HepG2 (cell line): ENCODE data around the gene CST3. TPM values are rescaled to one million over a fixed set of nuclear protein-coding genes. Genes with fewer than 3 reads are reported as not detected.
A peak's percentile ranks its signal among the peaks of the same experiment; 100 is the strongest.

Experiments used
- ARID5B ChIP-seq: IDR thresholded peaks from 2 replicates; pipeline ENCODE4 v1.4.0; 2020; ENCODE audit warnings: mild to moderate bottlenecking, missing genetic modification reagents
- HES4 ChIP-seq: sonication (generic); formaldehyde crosslinking; IDR thresholded peaks from 2 replicates; pipeline ENCODE4 v1.9.0; 2021; ENCODE audit warnings: mild to moderate bottlenecking, missing genetic modification reagents, borderline replicate concordance
- HOXA3 ChIP-seq: sonication (generic); formaldehyde crosslinking; IDR thresholded peaks from 2 replicates; pipeline ENCODE4 v1.5.0; 2020; ENCODE audit warnings: missing genetic modification reagents
- IRF2 ChIP-seq: IDR thresholded peaks from 2 replicates; pipeline ENCODE4 v1.6.1; 2018; ENCODE audit warnings: missing genetic modification reagents, missing compliant biosample characterization
- MTERF4 ChIP-seq: sonication (generic); formaldehyde crosslinking; IDR thresholded peaks from 2 replicates; pipeline ENCODE4 v1.8.0; 2023; ENCODE audit warnings: mild to moderate bottlenecking, missing genetic modification reagents
- PITX1 ChIP-seq: sonication (generic); formaldehyde crosslinking; IDR thresholded peaks from 2 replicates; pipeline ENCODE4 v1.5.1; 2020; ENCODE audit warnings: mild to moderate bottlenecking, missing genetic modification reagents
- POLR2G ChIP-seq: fragments of 200-400 bp; formaldehyde crosslinking; IDR thresholded peaks from 2 replicates; pipeline ENCODE4 v1.6.1; 2018; ENCODE audit warnings: mild to moderate bottlenecking, low read depth, low read length, moderate library complexity
- RCOR2 ChIP-seq: IDR thresholded peaks from 2 replicates; pipeline ENCODE4 v1.6.1; 2016; ENCODE audit warnings: missing biosample characterization, missing genetic modification reagents
- RXRA ChIP-seq: sonication (generic); formaldehyde crosslinking; IDR thresholded peaks from 2 replicates; pipeline ENCODE4 v1.5.1; 2020; ENCODE audit warnings: missing genetic modification reagents
- SALL1 ChIP-seq: sonication (generic); formaldehyde crosslinking; IDR thresholded peaks from 2 replicates; pipeline ENCODE4 v1.8.0; 2022; ENCODE audit warnings: mild to moderate bottlenecking, missing genetic modification reagents
- SP5 ChIP-seq: IDR thresholded peaks from 2 replicates; pipeline ENCODE4 v1.6.1; 2016; ENCODE audit warnings: low read depth, borderline replicate concordance
- SYNCRIP ChIP-seq: fragments of 200-400 bp; formaldehyde crosslinking; IDR thresholded peaks from 2 replicates; pipeline ENCODE4 v1.6.1; 2018; ENCODE audit warnings: mild to moderate bottlenecking, low read depth, low read length; ENCODE audit not compliant: insufficient read depth
- TBX2 ChIP-seq: sonication (generic); formaldehyde crosslinking; IDR thresholded peaks from 2 replicates; pipeline ENCODE4 v1.5.0; 2020; ENCODE audit warnings: missing genetic modification reagents, mild to moderate bottlenecking, borderline replicate concordance
- U2AF1 ChIP-seq: fragments of 200-400 bp; formaldehyde crosslinking; optimal IDR thresholded peaks from 2 replicates; pipeline ENCODE3; 2017; ENCODE audit warnings: mild to moderate bottlenecking, low read depth, low read length
- ZNF556 ChIP-seq: sonication (generic); formaldehyde crosslinking; IDR thresholded peaks from 2 replicates; pipeline ENCODE4 v1.4.0; 2020; ENCODE audit warnings: mild to moderate bottlenecking, missing genetic modification reagents, borderline replicate concordance
- ZNF841 ChIP-seq: sonication (generic); formaldehyde crosslinking; IDR thresholded peaks from 2 replicates; pipeline ENCODE4 v1.8.1; 2023; ENCODE audit warnings: missing genetic modification reagents, borderline replicate concordance
- ZSCAN21 ChIP-seq: sonication (generic); formaldehyde crosslinking; IDR thresholded peaks from 2 replicates; pipeline ENCODE4 v1.8.0; 2022; ENCODE audit warnings: mild to moderate bottlenecking, missing genetic modification reagents, moderate library complexity, borderline replicate concordance
- polyA plus RNA-seq, 8 experiments: library from polyadenylated mRNA; depleted of rRNA in 3 of 8; stranded (reverse) in 7 of 8; unstranded in 1 of 8; fragments of >200 nt; fragmentation: Illumina TruSeq in 4 of 8; extraction: Trizol in 4 of 8; gene quantifications; 2 replicates each; pipeline versions ENCODE4 v1.2.1 to v1.2.3, GENCODE V29; 2011 to 2016; ENCODE audit warnings: low read depth in 4 of 8, missing spikeins in 1 of 8, mixed read lengths in 1 of 8; ENCODE audit not compliant: insufficient read depth in 1 of 8
- total RNA-seq, 5 experiments: library from RNA; depleted of rRNA; stranded (reverse); fragments of >200 nt; fragmentation: Illumina TruSeq; extraction: Trizol; gene quantifications; 2 replicates each; pipeline ENCODE4 v1.2.3, GENCODE V29; 2016; ENCODE audit warnings: low read depth in 1 of 5
- TF ChIP-seq, protein P1 (sequence below), 2 experiments: sonication (generic) in 1 of 2; formaldehyde crosslinking in 1 of 2; IDR thresholded peaks; 2 replicates each; pipeline versions ENCODE4 v1.4.0 to v1.6.1; 2016 to 2020; ENCODE audit warnings: borderline replicate concordance in 1 of 2, low read depth in 1 of 2, mild to moderate bottlenecking in 1 of 2, missing genetic modification reagents in 1 of 2
- TF ChIP-seq, protein P2 (sequence below): IDR thresholded peaks from 2 replicates; pipeline ENCODE4 v1.6.1; 2016; ENCODE audit warnings: missing genetic modification reagents, missing compliant biosample characterization

The CST3 gene
- total and polyA plus RNA-seq, 2 of the 13 experiments (the other 11 are each of a cell fraction or from before 2014, with no cell fraction given), result 690 to 1,005 TPM

DNA sequence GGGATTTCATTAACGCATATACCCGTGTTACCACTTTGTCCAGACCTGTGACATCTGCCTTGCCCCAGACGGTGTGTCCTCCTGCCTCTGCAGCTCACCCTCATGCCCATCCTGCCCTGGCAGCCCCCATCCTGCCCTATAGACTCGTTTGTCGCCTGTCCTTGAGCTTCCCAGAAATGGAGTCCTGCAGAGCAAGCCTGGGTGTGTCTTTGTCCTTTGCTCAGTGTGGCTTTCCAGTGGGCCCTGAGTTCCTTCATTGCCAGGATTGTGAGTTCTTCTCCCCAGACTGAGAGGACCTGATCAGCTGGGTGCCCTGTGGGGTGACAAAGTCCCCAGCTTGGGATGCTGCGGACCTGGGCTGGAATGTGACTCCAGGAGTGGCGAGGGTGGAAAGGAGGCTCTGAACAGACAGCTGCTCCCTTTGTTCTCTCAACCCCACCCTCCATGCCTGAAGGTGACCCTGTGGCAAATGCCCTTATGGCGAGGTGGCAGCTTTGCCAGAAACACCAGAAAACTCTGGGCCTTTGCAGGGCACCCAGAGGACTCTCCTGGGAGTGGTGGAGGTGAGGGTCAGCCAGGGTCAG, 2.4 kb upstream of the CST3 start (continued):
- TF ChIP-seq, protein P1, sequence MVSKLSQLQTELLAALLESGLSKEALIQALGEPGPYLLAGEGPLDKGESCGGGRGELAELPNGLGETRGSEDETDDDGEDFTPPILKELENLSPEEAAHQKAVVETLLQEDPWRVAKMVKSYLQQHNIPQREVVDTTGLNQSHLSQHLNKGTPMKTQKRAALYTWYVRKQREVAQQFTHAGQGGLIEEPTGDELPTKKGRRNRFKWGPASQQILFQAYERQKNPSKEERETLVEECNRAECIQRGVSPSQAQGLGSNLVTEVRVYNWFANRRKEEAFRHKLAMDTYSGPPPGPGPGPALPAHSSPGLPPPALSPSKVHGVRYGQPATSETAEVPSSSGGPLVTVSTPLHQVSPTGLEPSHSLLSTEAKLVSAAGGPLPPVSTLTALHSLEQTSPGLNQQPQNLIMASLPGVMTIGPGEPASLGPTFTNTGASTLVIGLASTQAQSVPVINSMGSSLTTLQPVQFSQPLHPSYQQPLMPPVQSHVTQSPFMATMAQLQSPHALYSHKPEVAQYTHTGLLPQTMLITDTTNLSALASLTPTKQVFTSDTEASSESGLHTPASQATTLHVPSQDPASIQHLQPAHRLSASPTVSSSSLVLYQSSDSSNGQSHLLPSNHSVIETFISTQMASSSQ (IDR thresholded peaks at IDR 0.05; ENCODE audit: low read depth), result no peak
- TF ChIP-seq, protein P1 (CRISPR knock-in tag; IDR thresholded peaks at IDR 0.05; ENCODE audit: borderline replicate concordance), result peak; percentile 45; the same call in 1 of the 2 replicates
- TF ChIP-seq SALL1 (CRISPR knock-in tag), result peak; percentile 22; the same call in 1 of the 2 replicates
- peak; percentile 52 for TF ChIP-seq U2AF1
- TF ChIP-seq HES4 (CRISPR knock-in tag), result 0 out of 2 replicates have a peak, but pooled peaks have one; percentile 25
- TF ChIP-seq ZNF841 (CRISPR knock-in tag), result no peak
- TF ChIP-seq SP5 (CRISPR knock-in tag), result peak; percentile 51; the same call in 1 of the 2 replicates
- TF ChIP-seq ARID5B (CRISPR knock-in tag), result peak; percentile 61; the same call in 1 of the 2 replicates
- no peak for TF ChIP-seq SYNCRIP
- TF ChIP-seq MTERF4 (CRISPR knock-in tag), result 0 out of 2 replicates have a peak, but pooled peaks have one; percentile 36
- TF ChIP-seq POLR2G, result peak; percentile 45; the same call in 1 of the 2 replicates
- peak; percentile 34; the same call in 1 of the 2 replicates for TF ChIP-seq ZNF556 (CRISPR knock-in tag)
- TF ChIP-seq IRF2 (CRISPR knock-in tag), result 0 out of 2 replicates have a peak, but pooled peaks have one; percentile 24
- TF ChIP-seq TBX2, result 0 out of 2 replicates have a peak, but pooled peaks have one; percentile 47
- TF ChIP-seq, protein P2, sequence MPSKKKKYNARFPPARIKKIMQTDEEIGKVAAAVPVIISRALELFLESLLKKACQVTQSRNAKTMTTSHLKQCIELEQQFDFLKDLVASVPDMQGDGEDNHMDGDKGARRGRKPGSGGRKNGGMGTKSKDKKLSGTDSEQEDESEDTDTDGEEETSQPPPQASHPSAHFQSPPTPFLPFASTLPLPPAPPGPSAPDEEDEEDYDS, result no peak
- 0 out of 2 replicates have a peak, but pooled peaks have one; percentile 13 for TF ChIP-seq ZSCAN21
- no peak for TF ChIP-seq PITX1
- 0 out of 2 replicates have a peak, but pooled peaks have one; percentile 27 for TF ChIP-seq RCOR2
- TF ChIP-seq HOXA3 (CRISPR knock-in tag), result peak; percentile 39; the same call in 1 of the 2 replicates
- TF ChIP-seq RXRA (CRISPR knock-in tag), result peak; percentile 66
